Subcutaneous abdominal adipose tissue (tissue), 5 donors: ENCODE results near the gene HHIPL1.

ENCODE experiments used
- H3K27ac ChIP-seq: one replicate; pipeline ENCODE4 v1.7.0; 2013; ENCODE audit warnings: low read depth, mild to moderate bottlenecking, inconsistent platforms, low read length, moderate library complexity
- H3K27me3 ChIP-seq, 5 donors: one replicate each; pipeline ENCODE4 v1.7.0; 2013; ENCODE audit warnings: low read length in 5 of 5, inconsistent platforms in 1 of 5; ENCODE audit not compliant: control insufficient read depth in 5 of 5, insufficient read depth in 4 of 5
- H3K36me3 ChIP-seq, 5 donors: one replicate each; pipeline ENCODE4 v1.7.0; 2013; ENCODE audit warnings: low read length in 5 of 5; ENCODE audit not compliant: control insufficient read depth in 5 of 5, insufficient read depth in 5 of 5
- H3K4me1 ChIP-seq, 5 donors: one replicate each; pipeline ENCODE4 v1.7.0; 2013; ENCODE audit warnings: low read length in 5 of 5, mild to moderate bottlenecking in 3 of 5, moderate library complexity in 1 of 5; ENCODE audit not compliant: control insufficient read depth in 5 of 5, insufficient read depth in 5 of 5
- H3K4me3 ChIP-seq, 5 donors: one replicate each; pipeline ENCODE4 v1.7.0; 2013; ENCODE audit warnings: low read length in 5 of 5, low read depth in 1 of 5
- H3K9ac ChIP-seq, 5 donors: one replicate each; pipeline ENCODE4 v1.7.0; 2013; ENCODE audit warnings: low read length in 5 of 5, mild to moderate bottlenecking in 4 of 5, moderate library complexity in 3 of 5
- H3K9me3 ChIP-seq, 5 donors: one replicate each; pipeline ENCODE4 v1.7.0; 2013; ENCODE audit warnings: low read length in 5 of 5; ENCODE audit not compliant: control insufficient read depth in 5 of 5
- donor health status: healthy.
- donor health status: healthy.
- donor health status: healthy.
- donor health status: healthy.
- donor health status: healthy.

HHIPL1 gene

GRCh38 chr14:99624024-99624423, 20.9 kb upstream of the HHIPL1 start:
- Histone ChIP-seq H3K36me3 (no peaks in the 10 kb centered on the region), H3K27ac (no peak overlapping the region), H3K4me3 (no peak overlapping the region), H3K9me3 (no peaks in the 10 kb centered on the region), H3K9ac (no peak overlapping the region), H3K4me1 (peaks cover 0 to 16% (median 11%) of the 10 kb centered on the region in 5 donors), H3K27me3 (peaks cover 9 to 44% (median 32%) of the 10 kb centered on the region in 5 donors)

- Histone ChIP-seq H3K9ac (no peak overlapping the region), H3K27me3 (peaks cover 9 to 42% (median 29%) of the 10 kb centered on the region in 5 donors), H3K27ac (no peak overlapping the region), H3K4me3 (no peak overlapping the region), H3K4me1 (peaks cover 0 to 13% (median 9%) of the 10 kb centered on the region in 5 donors), H3K9me3 (no peaks in the 10 kb centered on the region), H3K36me3 (no peaks in the 10 kb centered on the region)
Observed at GRCh38 chr14:99624971-99625370, 20.0 kb upstream of the HHIPL1 start.

GRCh38 chr14:99625476-99625875, 19.5 kb upstream of the HHIPL1 start:
- H3K27me3 ChIP-seq: peaks cover 10 to 40% (median 29%) of the 10 kb centered on the region in 5 donors
- H3K9ac ChIP-seq: no peak overlapping the region
- H3K9me3 ChIP-seq: no peaks in the 10 kb centered on the region
- no peak overlapping the region for H3K27ac ChIP-seq
- H3K36me3 ChIP-seq: no peaks in the 10 kb centered on the region
- peaks cover 0 to 9% (median 4%) of the 10 kb centered on the region in 5 donors for H3K4me1 ChIP-seq
- no peak overlapping the region for H3K4me3 ChIP-seq

- Histone ChIP-seq H3K9me3 (no peaks in the 10 kb centered on the region), H3K27me3 (peaks cover 11 to 36% (median 29%) of the 10 kb centered on the region in 5 donors), H3K4me3 (no peak overlapping the region), H3K9ac (no peak overlapping the region), H3K36me3 (no peaks in the 10 kb centered on the region), H3K27ac (no peak overlapping the region), H3K4me1 (peaks cover 0 to 9% (median 0%) of the 10 kb centered on the region in 5 donors)
Observed at GRCh38 chr14:99626041-99626648, 18.8 kb upstream of the HHIPL1 start.

- no peak overlapping the region for H3K9ac ChIP-seq
- no peak overlapping the region for H3K27ac ChIP-seq
- H3K27me3 ChIP-seq: peaks cover 11 to 31% (median 26%) of the 10 kb centered on the region in 5 donors
- no peaks in the 10 kb centered on the region for H3K36me3 ChIP-seq
- peaks cover 0 to 9% (median 0%) of the 10 kb centered on the region in 5 donors for H3K4me1 ChIP-seq
- no peaks in the 10 kb centered on the region for H3K9me3 ChIP-seq
- H3K4me3 ChIP-seq: no peak overlapping the region
Observed at GRCh38 chr14:99627100-99627499, 17.8 kb upstream of the HHIPL1 start.

- Histone ChIP-seq H3K27me3 (peaks cover 11 to 27% (median 19%) of the 10 kb centered on the region in 5 donors), H3K27ac (no peak overlapping the region), H3K4me1 (peaks cover 0 to 9% (median 0%) of the 10 kb centered on the region in 5 donors), H3K9me3 (no peaks in the 10 kb centered on the region), H3K9ac (no peak overlapping the region), H3K4me3 (no peak overlapping the region), H3K36me3 (no peaks in the 10 kb centered on the region)
Observed at GRCh38 chr14:99627510-99628381, 17.2 kb upstream of the HHIPL1 start.

- Histone ChIP-seq H3K9me3 (no peaks in the 10 kb centered on the region), H3K36me3 (no peaks in the 10 kb centered on the region), H3K9ac (no peak overlapping the region), H3K27me3 (peaks cover 11 to 27% (median 14%) of the 10 kb centered on the region in 5 donors), H3K27ac (no peak overlapping the region), H3K4me3 (no peak overlapping the region), H3K4me1 (peaks cover 0 to 5% (median 0%) of the 10 kb centered on the region in 5 donors)
Observed at GRCh38 chr14:99628887-99629618, 15.9 kb upstream of the HHIPL1 start.

- Histone ChIP-seq H3K27me3 (peaks cover 2 to 17% (median 7%) of the 10 kb centered on the region in 5 donors), H3K9ac (no peak overlapping the region), H3K27ac (no peak overlapping the region), H3K4me3 (no peak overlapping the region), H3K9me3 (no peaks in the 10 kb centered on the region), H3K36me3 (no peaks in the 10 kb centered on the region), H3K4me1 (peaks cover 0 to 5% (median 0%) of the 10 kb centered on the region in 5 donors)
Observed at GRCh38 chr14:99630202-99630601, 14.7 kb upstream of the HHIPL1 start.

GRCh38 chr14:99632410-99633035, 12.4 kb upstream of the HHIPL1 start:
- H3K27me3 ChIP-seq: peaks cover 2 to 5% (median 3%) of the 10 kb centered on the region in 5 donors
- no peaks in the 10 kb centered on the region for H3K36me3 ChIP-seq
- H3K4me3 ChIP-seq: no peak overlapping the region
- peaks cover 0 to 5% (median 0%) of the 10 kb centered on the region in 5 donors for H3K4me1 ChIP-seq
- H3K9ac ChIP-seq: peak overlapping the region in 1 of 5 donors; percentile 17
- H3K27ac ChIP-seq: no peak overlapping the region
- no peaks in the 10 kb centered on the region for H3K9me3 ChIP-seq
